HTERT RPE-1 (cell line): ENCODE results near the gene CEP85L.

ENCODE experiments used
- in situ Hi-C: fragments of 300-500 bp; cut with MboI; formaldehyde crosslinking; loops from 4 replicates; pipeline ENCODE4 v1.14.3; 2020; ENCODE audit warnings: low sequenced_read_pairs

Gene CEP85L

DNA sequence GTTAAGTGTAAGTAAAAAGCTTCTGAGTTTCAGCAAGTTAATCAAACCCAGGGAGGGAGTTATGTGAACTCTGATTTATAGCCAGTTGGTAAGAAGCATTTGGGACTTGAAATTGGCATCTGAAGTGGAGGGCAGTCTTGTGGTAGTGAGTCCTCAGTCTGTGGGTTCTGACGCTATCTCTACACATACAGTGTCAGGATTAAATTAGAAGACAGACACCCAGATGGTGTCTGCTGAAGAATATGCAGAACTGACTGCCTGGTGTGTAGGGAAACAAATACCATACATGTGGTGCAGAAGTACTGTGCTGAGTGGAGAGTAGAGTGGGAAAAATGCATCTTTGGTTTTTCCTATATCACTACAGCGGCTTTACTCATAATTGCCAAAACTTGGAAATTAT, 146.8 kb downstream of the CEP85L start:
- in situ Hi-C loops = no loop called here

DNA sequence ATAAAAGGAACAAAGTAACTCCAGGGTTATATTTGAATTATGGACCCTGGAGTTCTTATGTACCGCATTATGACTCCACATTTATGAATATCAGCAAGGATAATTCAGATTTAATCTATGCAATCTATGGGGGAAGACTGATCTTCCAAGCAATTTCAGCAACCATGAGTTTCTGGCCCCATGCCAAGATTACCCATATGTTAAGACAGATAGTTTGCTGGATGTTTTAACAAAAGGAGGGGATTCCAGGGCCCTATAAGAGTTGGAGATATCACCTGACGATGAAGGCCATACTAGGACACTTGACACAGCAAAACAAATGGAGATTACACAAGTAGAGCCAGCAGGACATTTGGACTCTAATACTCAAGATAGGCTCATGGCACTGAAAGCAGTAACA, 149.2 kb downstream of the CEP85L start:
- in situ Hi-C loops = no loop called here

DNA sequence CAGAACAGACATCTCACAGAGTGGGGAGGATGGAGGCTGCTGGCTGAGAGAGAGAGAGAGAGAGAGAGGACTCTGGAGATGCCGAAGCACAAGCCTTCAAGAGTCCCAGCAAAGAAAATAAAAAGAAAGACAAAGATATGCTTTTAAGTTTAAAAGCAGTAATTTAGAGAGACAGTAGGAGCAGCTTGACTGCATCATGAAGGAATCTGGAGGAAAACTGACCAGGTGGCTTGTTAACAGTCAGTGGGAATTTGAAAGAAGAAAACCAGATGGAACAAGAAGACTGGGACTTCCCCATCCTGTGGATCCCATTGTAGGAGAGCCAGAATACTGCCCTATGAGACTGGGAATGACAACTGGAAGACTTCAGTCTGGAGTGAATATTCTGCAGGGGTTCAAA, 149.6 kb downstream of the CEP85L start:
- in situ Hi-C loops = no loop called here

DNA sequence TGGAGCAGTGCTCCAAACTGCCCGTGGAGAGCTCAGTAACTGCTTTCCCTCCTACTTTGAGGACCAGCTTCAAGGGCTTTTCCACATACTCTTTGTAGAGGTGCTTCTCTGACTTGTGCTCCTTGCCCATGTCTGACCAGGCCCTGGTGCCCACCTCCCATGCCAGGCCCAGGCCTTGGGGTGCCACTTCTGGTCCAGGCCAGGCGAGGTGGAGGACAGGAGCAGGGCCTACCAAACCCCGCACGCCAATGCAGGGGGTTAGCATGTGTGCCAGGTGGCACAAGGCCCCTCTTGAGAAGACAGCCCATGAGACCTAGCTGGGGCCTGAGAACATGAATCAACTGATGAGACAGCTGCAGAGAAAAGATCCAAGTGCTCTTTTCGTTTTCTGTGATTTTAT, 150.3 kb downstream of the CEP85L start:
- in situ Hi-C loops = no loop called here

DNA sequence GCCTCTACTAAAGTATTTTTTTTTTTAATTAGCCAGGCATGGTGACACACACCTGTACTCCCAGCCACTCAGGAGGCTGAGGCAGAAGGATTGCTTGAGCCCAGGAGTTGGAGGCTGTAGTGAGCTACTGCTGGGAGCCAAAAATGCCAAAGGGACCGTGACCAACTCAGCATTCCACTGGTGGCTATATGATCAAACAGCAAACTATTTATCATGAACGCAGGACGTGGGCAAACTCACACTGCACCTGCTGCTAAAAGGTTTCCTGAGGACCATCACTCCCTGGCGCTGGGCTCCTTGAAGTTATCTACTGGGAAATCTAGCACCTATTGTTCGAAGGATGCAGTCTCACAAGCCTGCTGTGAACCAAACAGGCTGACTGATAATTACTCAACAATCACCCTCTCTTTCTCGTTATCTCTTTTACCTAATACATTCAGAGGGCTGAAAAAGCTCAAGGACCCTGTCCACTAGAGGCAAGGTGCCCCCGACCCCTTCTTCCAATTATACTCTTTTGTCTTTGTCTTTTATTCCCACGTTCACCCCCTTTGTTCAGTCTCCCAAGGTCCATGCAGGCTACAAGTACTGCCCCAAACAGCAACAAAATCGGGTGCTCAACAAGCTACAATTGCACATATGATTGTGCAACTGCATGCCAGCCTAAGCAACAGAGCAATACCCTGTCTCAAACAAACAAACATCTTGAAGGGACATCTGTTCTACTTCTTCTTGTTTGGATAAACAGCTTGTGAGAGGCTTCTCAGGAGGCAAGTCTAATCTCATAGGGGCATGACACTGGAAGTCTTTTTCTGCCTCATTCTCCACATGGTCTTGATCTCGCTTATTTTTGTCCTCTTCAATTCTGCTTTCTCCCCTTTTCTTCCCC, 151.0 kb downstream of the CEP85L start:
- in situ Hi-C loops = no loop called here

DNA sequence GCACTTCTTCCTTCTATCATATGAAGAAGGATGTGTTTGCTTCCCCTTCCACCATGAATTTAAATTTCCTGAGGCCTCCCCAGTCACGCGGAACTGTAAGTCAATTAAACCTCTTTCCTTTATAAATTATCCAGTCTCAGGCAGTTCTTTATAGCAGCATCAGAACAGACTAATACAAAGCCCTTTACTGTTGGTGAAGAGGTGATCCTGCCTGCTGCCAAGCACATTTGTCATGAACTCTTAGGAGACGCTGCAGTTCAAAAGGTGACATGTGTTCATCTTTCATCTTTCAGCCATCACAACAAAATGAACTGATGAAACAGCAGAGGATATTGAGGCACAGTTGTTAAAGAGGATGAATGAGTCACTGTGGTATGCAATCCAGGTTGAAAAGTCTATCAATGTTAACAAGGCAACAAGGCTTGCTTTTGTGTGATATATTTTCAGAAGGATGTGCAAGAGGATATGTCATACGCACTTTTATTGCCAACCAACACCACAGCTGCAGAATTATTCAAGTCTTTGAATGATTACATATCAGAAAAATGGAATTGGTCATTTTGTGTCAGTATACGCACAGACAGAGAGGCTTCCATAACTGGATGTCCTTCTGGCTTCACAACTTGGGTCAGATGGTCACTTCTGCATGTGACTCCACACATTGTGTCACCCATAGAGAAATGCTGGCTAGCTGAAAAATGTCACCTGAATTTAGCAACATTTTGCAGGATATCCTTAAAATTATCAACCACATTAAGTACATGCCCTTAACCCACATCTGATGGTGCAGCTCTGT, 155.7 kb downstream of the CEP85L start:
- in situ Hi-C loops = no loop called here

DNA sequence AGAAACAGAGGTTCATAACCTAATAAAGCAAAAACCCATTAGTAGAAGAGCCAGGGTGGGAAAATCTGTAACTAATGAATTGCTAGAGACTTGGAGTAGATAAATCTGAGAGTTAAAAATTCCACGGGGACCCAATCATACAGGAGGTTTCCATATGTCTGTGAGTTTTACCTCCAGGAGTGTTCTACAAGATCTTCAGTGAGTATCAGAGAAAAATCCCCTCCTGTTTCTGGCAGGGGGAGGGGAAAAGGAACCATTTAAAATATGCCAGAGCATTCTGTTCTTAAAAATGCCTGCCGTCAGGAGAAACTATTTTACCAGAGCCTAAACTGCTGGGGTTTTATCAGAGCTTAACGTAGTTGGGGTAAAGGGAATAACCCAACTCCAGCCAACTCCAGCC, 157.3 kb downstream of the CEP85L start:
- in situ Hi-C loops = no loop called here

DNA sequence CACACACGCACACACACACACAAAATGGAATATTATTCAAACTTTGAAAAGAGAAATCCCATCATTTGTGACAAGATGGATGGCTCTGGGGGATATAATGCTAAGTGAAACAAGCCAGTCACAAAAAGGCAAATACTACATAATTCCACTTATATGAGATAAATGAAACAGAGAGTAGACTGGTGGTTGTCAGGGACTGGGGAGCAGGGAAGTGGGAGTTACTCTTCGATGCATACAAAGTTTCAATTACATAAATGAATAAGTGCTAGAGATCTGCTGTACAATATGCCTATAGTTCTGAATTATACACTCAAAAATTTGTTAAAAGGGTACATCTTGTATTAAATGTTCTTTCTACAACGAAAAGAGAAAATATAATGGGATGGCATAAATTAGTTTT, 161.4 kb downstream of the CEP85L start:
- in situ Hi-C loops = no loop called here

DNA sequence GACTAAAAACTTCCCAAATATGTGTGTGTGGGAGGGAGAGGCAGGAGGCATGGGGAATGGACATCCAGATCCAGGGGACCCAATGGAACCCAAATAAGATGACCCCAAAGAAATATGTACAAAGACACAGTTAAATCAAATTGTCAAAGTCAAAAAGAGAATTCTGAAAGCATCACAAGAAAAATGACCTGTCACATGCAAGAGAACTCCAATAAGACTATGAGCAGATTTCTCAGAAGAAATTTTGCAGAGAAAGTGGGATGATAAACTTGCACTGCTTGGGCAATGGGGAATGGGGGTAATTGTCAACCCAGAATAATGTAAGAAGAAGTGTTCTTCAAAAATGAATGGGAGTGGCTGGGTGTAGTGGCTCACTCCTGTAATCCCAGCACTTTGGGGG, 162.8 kb downstream of the CEP85L start:
- in situ Hi-C loops = no loop called here

DNA sequence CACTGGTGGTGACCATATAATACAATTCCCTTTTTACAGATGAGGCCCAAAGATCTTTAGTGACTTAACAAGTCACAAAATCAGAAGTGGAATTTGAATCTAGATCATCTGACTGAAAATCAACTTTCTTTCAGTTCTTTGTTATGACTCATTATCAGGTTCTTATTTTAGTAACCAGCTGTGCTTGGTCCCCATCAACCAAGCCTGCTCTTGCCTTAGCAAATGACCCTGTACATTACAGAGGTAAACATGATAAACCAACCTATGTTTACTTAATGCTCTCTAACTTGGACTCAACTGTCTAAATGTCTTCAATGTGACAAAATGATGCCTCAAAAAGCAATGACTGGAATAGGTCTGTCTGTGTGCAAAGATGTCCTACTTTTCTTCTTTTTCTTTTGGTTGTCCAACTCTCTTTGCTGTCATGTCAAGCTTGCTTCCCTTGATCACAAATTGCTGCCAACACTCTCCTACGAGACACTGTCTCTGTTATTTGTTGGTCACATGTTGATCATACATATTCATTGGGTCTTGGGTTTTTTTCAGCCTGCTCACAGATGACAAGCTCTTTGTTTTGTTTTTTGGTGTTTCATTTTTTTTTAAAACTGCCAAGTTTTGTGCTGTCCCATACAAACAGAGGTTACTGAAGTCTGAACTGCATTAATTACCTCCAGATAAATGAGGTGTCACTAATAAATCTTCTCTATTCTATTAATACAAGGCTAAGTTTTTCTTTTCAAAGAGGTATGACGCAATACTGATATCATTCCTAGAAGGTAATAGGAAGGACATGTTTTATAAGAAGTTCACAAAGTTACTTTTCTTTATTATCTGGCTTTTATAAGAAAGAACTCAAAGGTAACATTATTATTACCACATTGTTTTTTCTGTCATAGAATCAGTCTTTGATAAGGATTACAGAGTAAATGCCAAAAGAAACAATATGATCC, 165.5 kb downstream of the CEP85L start:
- in situ Hi-C loops = no loop called here

DNA sequence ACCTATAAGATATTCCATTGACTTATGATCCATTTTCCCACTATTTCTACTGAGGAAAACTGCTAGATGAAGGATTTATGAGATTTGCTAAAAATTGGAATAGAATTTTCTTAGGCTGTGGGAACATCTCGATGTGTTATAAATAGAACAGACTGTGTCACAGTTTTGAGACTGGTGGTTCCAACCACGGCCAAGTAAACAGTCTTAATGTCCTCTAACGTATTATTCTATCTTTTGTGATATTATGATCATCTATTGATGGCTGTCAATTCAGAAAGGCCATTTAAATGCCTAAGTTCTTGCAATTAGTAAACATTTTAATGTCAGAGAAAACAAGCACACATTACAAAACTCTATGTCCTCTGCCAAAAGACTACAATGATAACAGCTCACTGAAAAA, 174.8 kb downstream of the CEP85L start:
- in situ Hi-C loops = no loop called here

DNA sequence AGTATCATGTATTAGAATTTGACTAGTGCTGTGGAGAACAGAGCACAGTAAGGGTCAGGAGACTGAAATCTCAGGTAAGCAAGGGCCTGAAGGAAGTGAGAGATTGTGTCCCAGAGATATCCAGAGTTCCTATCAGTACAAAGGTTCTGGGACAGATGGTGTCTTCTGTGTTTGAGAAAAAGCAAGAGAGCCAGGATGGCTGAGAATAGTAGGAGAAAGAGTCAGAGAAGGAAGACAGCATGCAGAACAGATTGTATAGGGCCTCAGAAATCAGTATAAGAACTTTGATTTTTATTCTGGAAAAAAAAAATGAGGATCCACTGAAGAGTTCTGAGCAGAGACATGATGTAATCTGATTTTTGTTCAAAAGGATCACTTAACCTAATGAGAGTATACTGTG, 178.1 kb downstream of the CEP85L start:
- in situ Hi-C loops = no loop called here

DNA sequence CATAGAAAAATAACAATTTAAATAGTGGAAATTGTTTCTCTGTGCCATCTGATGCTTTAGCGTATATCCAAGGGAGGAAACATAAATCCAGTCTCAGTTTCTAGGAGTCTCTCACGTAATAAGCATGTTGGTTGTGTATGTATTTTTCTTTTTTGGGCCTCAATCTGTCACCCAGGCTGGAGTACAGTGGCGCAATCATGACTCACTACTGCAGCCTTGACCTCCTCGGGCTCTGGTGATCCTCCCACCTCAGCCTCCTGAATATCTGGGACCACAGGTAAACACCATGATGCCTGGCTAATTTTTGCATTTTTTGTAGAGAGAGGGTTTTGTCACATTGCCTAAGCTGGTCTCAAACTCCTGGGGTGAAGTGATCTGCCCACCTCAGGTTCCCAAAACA, 181.9 kb downstream of the CEP85L start:
- in situ Hi-C loops = no loop called here

DNA sequence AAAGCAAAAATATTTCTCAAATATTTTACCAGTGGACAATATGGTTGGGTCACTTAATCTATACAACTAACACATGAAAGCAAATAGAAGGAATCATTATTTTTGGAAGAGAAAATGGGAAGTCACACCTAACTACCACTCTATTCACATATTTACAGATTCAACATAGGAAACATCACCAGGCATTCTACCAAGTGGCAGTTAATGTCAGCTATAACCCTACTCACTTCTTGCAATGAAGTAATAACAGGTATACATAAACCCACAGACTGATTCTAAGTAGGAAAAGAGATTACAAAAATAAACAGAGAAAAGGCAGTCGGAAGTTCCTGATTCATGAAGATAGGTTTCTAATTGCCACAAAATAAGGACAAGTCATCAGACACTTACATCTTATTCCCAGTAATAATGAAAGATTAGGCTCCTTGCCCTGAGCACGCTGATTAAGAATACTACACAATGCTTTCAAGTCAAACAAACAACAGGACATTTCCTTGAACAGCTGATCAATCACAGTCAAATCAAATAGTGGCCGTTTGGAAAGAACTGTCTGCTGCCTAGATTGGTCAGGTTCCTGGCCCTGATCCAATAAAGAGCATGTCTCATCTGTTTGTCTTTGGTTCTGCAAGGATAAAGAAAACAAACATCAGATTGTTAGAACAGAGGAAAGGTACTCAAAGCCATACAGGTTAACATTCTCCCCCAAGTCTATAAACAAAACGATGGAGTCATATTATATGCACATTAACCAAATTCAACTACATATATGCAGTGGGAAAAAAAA, 182.5 kb downstream of the CEP85L start:
- in situ Hi-C loops = no loop called here

DNA sequence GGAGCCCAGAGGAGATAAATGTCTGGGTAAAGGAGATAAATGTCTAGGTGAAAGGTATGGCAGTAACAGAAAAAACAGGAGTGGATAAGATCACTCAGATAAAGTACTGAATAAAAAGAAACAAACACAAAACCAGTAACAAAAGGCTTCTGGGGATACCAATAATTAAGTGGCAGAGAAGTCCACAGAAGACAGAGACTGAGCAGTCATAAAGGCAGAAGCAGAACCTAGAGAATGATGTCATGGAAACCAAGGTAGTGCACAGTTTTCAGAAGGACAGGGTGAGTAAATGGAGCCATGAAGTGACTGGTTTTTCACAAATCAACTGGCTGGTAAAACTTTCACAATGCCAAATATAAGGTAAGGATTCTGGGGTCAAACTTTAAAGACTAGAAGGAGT, 184.2 kb downstream of the CEP85L start:
- in situ Hi-C loops = no loop called here

DNA sequence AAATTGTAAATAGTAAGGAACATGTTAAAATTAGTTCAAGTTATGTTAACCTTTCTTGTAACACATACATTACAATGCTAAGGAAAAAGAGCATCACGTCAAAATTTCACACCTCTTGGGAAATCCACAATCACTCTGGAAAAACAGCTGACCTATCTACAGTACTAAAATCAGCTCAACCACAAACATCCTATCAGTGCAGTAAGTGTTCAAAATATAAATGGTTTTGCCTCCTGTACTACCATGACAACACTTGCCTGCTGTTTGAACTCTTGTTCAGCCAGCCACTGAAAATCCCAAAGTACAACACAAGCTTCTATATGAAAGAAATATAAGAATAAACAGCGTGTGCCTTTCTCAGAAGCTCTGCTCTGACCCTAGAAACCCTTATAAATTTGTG, 186.8 kb downstream of the CEP85L start:
- in situ Hi-C loops = no loop called here

DNA sequence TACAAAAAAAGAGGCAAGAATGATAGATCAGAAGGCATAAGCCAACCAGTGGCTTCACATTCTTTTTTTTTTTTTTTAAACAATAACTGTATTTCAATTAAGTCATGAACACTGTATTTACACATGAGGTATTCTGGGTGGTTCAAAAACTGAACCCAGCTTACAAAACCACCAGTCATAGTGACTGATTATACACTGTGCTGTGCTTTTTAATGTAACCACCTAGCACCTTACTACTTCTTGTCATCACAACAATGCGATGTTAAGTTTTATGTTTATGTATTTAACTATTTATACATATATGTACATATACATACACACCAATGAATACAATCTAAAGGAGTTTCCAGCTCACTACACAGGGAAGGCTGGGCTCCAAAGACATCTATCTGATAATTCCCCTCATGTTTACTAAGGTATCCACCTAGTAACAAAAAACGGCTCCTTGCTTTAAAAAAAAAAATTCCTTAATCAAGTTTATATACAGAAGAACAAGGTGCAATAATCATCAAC, 190.4 kb downstream of the CEP85L start:
- in situ Hi-C loops = no loop called here

DNA sequence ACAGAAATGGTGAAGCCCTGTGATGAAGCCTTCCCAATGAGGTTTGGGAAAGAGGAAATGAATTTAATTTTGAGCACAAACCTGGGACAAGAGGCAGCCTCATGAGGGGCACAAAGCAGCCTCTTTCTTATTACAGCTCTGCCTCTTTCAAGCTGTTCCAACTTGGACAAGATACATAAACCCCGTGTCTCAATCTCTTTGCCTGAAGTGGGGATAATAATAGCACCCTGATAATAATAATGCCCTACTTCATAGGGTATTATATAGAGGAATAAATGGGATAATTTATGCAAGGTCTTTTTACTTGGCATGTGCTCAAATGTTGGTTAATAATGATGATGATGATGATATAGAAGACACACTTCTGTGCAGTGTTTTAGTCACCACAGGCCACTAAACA, 194.4 kb downstream of the CEP85L start:
- in situ Hi-C loops = no loop called here

DNA sequence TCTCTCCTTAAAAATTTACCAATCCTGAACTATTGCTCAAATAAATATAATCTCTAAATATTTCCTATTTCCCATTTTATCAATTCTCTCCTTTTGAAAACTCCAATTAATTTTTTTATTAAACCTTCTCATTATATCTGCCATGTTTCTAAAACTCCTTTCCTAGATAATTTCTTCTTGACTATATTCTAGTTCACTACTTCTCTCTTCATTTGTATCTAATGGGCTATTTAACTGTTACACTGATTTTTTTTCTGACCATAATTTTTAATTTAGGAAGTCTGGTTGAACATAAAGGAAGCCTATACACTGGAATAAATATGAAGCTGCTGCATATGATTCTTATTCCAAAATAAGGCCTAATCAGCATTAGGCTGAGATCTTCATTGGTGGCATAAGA, 199.6 kb downstream of the CEP85L start:
- in situ Hi-C loops = no loop called here

DNA sequence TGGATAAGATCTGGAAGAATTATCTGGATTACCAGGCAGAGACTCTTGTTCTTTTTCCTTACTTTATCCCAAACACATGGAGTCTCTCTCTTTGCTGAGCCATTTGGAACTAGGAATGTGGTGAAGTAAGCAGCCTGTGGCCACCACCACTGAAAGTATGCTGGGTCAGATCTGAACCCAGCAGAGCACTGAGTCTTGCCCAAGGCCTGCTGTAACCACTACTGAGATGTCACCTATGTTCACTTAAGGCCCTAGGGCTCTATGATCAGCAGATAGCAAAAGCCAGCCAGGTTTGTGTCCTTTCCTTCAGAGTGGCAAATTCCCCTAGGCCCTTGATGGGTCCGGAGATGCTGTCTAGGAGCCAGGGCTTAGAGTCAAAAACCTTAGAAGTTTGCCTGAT, 206.6 kb downstream of the CEP85L start:
- in situ Hi-C loops = no loop called here
